ENCODE results near the gene UBC.
"Not testable (repeated sequence)": the region's sequence is repeated elsewhere in the genome, so short reads cannot be mapped to it uniquely, and the experiment has no call there.

UBC gene

GRCh38 chr12:124931528-124931927 lies 17.1 kb upstream of the UBC start:
- not testable (repeated sequence) for DNase-seq (ENCODE audit: low read depth in 2 of 2)

- DNase-seq (ENCODE audit: low read depth in 2 of 2) = no peak
Observed at GRCh38 chr12:124930586-124930985, 16.1 kb upstream of the UBC start.

GRCh38 chr12:124929649-124930419 lies 15.4 kb upstream of the UBC start:
- DNase-seq (ENCODE audit: low read depth in 2 of 2) = no peak

GRCh38 chr12:124928912-124929530 lies 14.6 kb upstream of the UBC start:
- no peak for DNase-seq (ENCODE audit: low read depth in 2 of 2)

- no peak for DNase-seq (ENCODE audit: low read depth in 2 of 2)
Observed at GRCh38 chr12:124928095-124928911, 13.9 kb upstream of the UBC start.

- DNase-seq (ENCODE audit: low read depth in 2 of 2) = peak; percentile 77 to 82
Observed at GRCh38 chr12:124927201-124928094, 13.0 kb upstream of the UBC start.

- not testable (repeated sequence) for DNase-seq (ENCODE audit: low read depth in 2 of 2)
Observed at GRCh38 chr12:124925782-124926181, 11.3 kb upstream of the UBC start.

- DNase-seq (ENCODE audit: low read depth in 2 of 2) = no peak
Observed at GRCh38 chr12:124925117-124925516, 10.7 kb upstream of the UBC start.

- no peak for DNase-seq (ENCODE audit: low read depth in 2 of 2)
Observed at GRCh38 chr12:124923905-124924734, 9.7 kb upstream of the UBC start.

GRCh38 chr12:124921200-124922031 lies 7.0 kb upstream of the UBC start:
- DNase-seq (ENCODE audit: low read depth in 2 of 2) = no peak

GRCh38 chr12:124920353-124920935 lies 6.0 kb upstream of the UBC start:
- no peak for DNase-seq (ENCODE audit: low read depth in 2 of 2)

GRCh38 chr12:124919521-124920352 lies 5.3 kb upstream of the UBC start:
- DNase-seq (ENCODE audit: low read depth in 2 of 2) = no peak

- not testable (repeated sequence) for DNase-seq (ENCODE audit: low read depth in 2 of 2)
Observed at GRCh38 chr12:124918622-124918988, 4.2 kb upstream of the UBC start.

GRCh38 chr12:124917841-124918621 lies 3.6 kb upstream of the UBC start:
- no peak for DNase-seq (ENCODE audit: low read depth in 2 of 2)

GRCh38 chr12:124917135-124917840 lies 2.8 kb upstream of the UBC start:
- DNase-seq (ENCODE audit: low read depth in 2 of 2) = peak; percentile 77 to 81

GRCh38 chr12:124916374-124917134 lies 2.1 kb upstream of the UBC start:
- DNase-seq (ENCODE audit: low read depth in 2 of 2) = no peak

Measured in stimulated activated CD8-positive, alpha-beta memory T cell treated with anti-CD3 and anti-CD28 coated beads, Interleukin-2, amount 100 ng/mL, for 1 hour (primary cell).